Mucosa of descending colon (tissue), 3 donors: Measurements from ENCODE around the gene PARP9. TPM values are rescaled to one million over a fixed set of nuclear protein-coding genes. Genes with fewer than 3 reads are reported as not detected.
"Not testable (repeated sequence)": the region's sequence is repeated elsewhere in the genome, so short reads cannot be mapped to it uniquely, and the experiment has no call there.

Experiments
- ATAC-seq: fragments of 200-7000 bp; cut with Tn5 transposase; one replicate; pipeline ENCODE4 v1.9.1; 2020; ENCODE audit warnings: mild to moderate bottlenecking, moderate library complexity
- DNase-seq, 3 donors: peaks; one replicate each; pipeline ENCODE4 v3.0.0-alpha.2; 2020
- H3K36me3 ChIP-seq: fragments of 200-600 bp; one replicate; pipeline ENCODE4 v1.8.0; 2021; ENCODE audit warnings: low read depth, mild to moderate bottlenecking
- H3K4me1 ChIP-seq: fragments of 200-600 bp; one replicate; pipeline ENCODE4 v1.8.0; 2021; ENCODE audit warnings: low read depth, mild to moderate bottlenecking
- H3K4me3 ChIP-seq: fragments of 200-600 bp; one replicate; pipeline ENCODE4 v1.8.0; 2021; ENCODE audit warnings: mild to moderate bottlenecking
- H3K9me3 ChIP-seq: fragments of 200-600 bp; one replicate; pipeline ENCODE4 v1.8.0; 2021; ENCODE audit warnings: mild to moderate bottlenecking
- intact Hi-C, 2 donors: fragments of 100-400 bp; cut with DNase I in 1 of 2; cut with micrococcal nuclease in 1 of 2; formaldehyde crosslinking; loops; one replicate each; pipeline versions ENCODE4 v1.11.0 to v1.11.1; 2022; cut with DNase I, micrococcal nuclease
- total RNA-seq, 3 donors: library from RNA; stranded (reverse); fragmentation: NEBNext Ultra II Directional in 2 of 3; extraction: Animal tissue kit (Norgen Biotek cat#: 25700) in 2 of 3; gene quantifications; one replicate each; pipeline versions ENCODE4 v1.2.1 to v1.2.4, GENCODE V29; 2021 to 2023
- TF ChIP-seq, protein P1 (sequence below): fragments of 200-600 bp; IDR thresholded peaks from one replicate; pipeline ENCODE4 v1.8.0; 2022; ENCODE audit warnings: antibody characterized with exemption, mild to moderate bottlenecking
- donor health status: DM: no; HTN: no; CAD: no; lungs with moderate emphysema.
- donor health status: DM: no; HTN: no; CAD: no.
- donor health status: DM: no; HTN: yes; CAD: no.

Gene PARP9
- total RNA-seq, 3 donors from 2014 or later, result 32.2 to 51.1 (median 44.7) TPM

DNA sequence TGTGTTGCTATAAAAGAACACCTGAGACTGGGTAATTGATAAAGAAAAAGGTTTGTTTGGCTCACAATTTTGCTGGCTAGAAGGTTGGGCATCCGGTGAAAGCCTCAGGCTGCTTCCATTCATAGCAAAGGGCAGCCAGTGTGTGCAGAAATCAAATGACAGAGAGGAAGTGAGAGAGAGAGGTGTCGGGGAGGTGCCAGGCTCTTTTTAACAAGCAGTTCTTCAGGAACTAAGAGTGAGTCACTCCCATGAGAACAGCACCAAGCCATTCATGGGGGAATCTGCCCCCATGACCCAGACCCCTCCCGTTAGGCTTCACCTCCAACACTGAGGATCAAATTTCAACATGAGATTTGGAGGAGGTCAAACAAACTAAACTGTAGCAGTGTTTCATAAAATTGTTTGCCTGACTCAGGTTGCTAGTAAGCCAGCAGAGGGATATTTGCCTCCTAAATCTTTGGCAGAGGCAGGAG lies 8.9 kb upstream of the PARP9 start:
- peaks cover 4% of the 10 kb centered on the region for H3K36me3 ChIP-seq
- DNase-seq, result peak in 1 of 3 donors; percentile 9

DNA sequence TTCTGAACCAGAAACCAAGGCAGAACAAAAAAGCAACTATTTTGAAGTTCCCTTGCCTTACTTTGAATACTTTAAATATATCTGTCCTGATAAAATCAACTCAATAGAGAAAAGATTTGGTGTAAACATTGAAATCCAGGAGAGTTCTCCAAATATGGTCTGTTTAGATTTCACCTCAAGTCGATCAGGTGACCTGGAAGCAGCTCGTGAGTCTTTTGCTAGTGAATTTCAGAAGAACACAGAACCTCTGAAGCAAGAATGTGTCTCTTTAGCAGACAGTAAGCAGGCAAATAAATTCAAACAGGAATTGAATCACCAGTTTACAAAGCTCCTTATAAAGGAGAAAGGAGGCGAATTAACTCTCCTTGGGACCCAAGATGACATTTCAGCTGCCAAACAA lies 4.7 kb upstream of the PARP9 start:
- DNase-seq, result no peak
- intact Hi-C loops, result no loop called here
- no peaks in the 10 kb centered on the region for H3K9me3 ChIP-seq
- H3K4me3 ChIP-seq, result no peak overlapping the region
- no peak for ATAC-seq
- peaks cover 3% of the 10 kb centered on the region for H3K4me1 ChIP-seq
- TF ChIP-seq, protein P1, sequence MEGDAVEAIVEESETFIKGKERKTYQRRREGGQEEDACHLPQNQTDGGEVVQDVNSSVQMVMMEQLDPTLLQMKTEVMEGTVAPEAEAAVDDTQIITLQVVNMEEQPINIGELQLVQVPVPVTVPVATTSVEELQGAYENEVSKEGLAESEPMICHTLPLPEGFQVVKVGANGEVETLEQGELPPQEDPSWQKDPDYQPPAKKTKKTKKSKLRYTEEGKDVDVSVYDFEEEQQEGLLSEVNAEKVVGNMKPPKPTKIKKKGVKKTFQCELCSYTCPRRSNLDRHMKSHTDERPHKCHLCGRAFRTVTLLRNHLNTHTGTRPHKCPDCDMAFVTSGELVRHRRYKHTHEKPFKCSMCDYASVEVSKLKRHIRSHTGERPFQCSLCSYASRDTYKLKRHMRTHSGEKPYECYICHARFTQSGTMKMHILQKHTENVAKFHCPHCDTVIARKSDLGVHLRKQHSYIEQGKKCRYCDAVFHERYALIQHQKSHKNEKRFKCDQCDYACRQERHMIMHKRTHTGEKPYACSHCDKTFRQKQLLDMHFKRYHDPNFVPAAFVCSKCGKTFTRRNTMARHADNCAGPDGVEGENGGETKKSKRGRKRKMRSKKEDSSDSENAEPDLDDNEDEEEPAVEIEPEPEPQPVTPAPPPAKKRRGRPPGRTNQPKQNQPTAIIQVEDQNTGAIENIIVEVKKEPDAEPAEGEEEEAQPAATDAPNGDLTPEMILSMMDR, result no peak
- H3K36me3 ChIP-seq, result peaks cover 4% of the 10 kb centered on the region

More for the DNA sequence above, 8.9 kb upstream of the PARP9 start:
- ATAC-seq, result peak; percentile 72
- TF ChIP-seq, protein P1, result no peak
- H3K9me3 ChIP-seq, result no peaks in the 10 kb centered on the region
- H3K4me3 ChIP-seq, result no peak overlapping the region
- intact Hi-C loops, result no loop called here
- H3K4me1 ChIP-seq, result no peaks in the 10 kb centered on the region

DNA sequence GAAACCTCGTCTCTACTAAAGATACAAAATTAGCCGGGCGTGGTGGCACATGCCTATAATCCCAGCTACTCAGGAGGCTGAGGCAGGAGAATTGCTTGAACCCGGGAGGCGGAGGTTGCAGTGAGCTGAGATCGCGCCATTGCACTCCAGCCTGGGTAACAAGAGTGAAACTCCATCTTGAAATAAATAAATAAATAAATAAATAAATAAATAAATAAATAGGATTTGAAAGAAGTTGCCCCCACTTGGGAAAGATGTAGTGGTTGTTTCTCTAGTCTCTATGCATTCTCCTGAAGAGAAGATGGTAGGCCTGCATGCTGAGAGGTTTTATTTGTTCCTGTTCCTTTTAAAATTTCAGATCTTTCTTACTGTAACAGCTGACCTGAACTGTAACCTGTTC lies 4.0 kb upstream of the PARP9 start:
- H3K36me3 ChIP-seq, H3K4me3 ChIP-seq, DNase-seq, H3K4me1 ChIP-seq, H3K9me3 ChIP-seq, intact Hi-C loops, ATAC-seq: not testable (repeated sequence)

DNA sequence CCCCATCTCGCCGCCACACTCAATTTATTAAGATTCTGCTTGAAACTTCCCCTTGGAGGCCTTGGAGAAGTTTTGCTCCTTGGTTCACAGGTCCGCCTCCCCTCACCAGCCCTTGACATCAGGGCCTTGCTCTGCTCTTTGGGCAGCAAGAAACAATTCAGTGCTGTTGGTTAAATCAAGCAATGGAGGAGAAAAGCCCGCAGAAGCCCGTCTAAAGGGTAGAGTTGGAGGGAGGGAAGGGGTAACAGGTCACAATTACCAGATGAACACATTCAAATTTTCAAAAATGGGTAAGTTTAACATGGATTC lies 429 bp downstream of the PARP9 start:
- peak; percentile 18 for ATAC-seq

DNA sequence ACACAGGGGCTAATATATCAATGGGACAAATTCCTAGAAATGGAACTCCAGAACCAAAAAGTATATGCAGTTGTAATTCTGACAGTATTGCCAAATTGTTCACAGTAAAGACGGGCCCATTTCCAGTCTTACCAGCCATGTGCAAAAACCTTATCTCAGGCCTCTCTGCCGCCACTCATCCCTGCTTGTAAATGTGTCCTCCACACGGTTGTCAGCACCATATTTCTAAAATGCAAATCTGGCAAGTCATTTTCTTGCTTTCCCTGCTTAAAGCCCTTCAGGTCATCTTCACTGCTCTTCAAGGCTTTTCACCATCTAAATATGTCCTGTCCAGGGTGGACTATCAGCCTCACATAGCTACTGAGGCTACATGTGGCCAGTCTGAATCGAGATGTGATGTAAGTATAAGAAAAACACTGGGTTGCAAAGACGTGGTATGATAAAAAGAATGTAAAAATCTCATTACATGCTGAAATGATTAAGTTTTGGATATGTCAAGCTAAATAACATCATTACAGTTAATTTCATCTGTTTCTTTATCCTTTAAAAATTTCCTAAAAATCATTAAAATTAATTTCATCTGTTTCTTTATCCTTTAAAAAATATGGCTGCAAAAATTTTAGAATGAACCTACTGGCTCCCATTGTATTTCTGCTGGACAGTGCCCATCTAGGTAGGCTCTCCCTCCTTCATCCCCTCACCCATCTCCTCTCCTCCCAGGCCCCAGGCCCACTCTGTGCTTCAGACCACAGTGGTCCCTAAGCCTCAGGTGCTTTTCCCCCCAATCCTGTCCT lies 980 bp downstream of the PARP9 start:
- no peak for ATAC-seq
- H3K4me1 ChIP-seq, result peaks cover 13% of the 10 kb centered on the region
- H3K4me3 ChIP-seq, result no peak overlapping the region
- H3K36me3 ChIP-seq, result no peaks in the 10 kb centered on the region
- TF ChIP-seq, protein P1, result no peak
- no peak for DNase-seq
- intact Hi-C loops, result loop anchor here (5.0 kb wide), 2 partner anchors 114 to 119 kb away; partner anchors contain the start of gene PARP14 (in 1 of the 2)
- H3K9me3 ChIP-seq, result no peaks in the 10 kb centered on the region

More for the DNA sequence above, 429 bp downstream of the PARP9 start:
- peak overlapping the region; percentile 52 for H3K4me3 ChIP-seq
- H3K9me3 ChIP-seq, result no peaks in the 10 kb centered on the region
- H3K4me1 ChIP-seq, result peaks cover 13% of the 10 kb centered on the region
- TF ChIP-seq, protein P1, result no peak
- peak in 2 of 3 donors; percentile 24 to 33 for DNase-seq
- intact Hi-C loops, result loop anchor here (5.0 kb wide), 2 partner anchors 114 to 119 kb away; partner anchors contain the start of gene PARP14 (in 1 of the 2)
- no peaks in the 10 kb centered on the region for H3K36me3 ChIP-seq

DNA sequence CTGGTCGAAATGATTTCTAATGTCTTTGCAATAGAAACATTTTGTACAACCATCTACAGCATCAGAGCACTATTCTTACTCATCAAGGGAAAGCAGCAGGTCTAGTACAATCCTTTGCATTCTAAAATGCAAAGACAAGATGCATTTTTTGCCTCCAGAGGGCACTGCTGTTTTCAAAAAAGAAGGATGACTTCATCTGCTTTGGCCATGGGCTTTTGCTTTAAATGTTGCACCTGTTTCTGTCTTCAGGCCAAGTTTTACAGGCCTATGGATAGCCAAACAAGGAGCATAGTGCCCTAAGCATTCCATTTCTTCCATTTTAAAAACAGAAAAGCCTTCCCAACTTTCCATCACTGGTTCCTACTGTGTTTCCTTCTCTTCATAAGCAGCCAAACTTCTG lies 3.4 kb downstream of the PARP9 start:
- TF ChIP-seq, protein P1, result peak; percentile 35
- ATAC-seq (peak; percentile 28), DNase-seq (peak in 1 of 3 donors; percentile 84)
- no peak overlapping the region for H3K4me3 ChIP-seq
- H3K36me3 ChIP-seq, result no peaks in the 10 kb centered on the region
- H3K9me3 ChIP-seq, result no peaks in the 10 kb centered on the region
- intact Hi-C loops, result loop anchor here (5.0 kb wide), 2 partner anchors 117 to 122 kb away; partner anchors contain the start of gene PARP14 (in 1 of the 2)
- peaks cover 13% of the 10 kb centered on the region for H3K4me1 ChIP-seq
